Lung (tissue), 12 donors: ENCODE results near the gene TNS4. TPM values are rescaled to one million over a fixed set of nuclear protein-coding genes. Genes with fewer than 3 reads are reported as not detected.

Experiments used
- ATAC-seq: fragments of 200-7000 bp; cut with Tn5 transposase; one replicate; pipeline ENCODE4 v1.9.1; 2020; ENCODE audit warnings: moderate number of reproducible peaks; ENCODE audit not compliant: insufficient read depth, low FRiP score
- DNase-seq, 3 donors: peaks; one replicate each; pipeline ENCODE4 v3.0.0-alpha.2; 2013 to 2017
- H3K27ac ChIP-seq, 2 donors: one replicate each; pipeline ENCODE4 v1.5.1; 2013; ENCODE audit warnings: mild to moderate bottlenecking in 2 of 2, moderate library complexity in 2 of 2, control low read depth in 1 of 2, inconsistent platforms in 1 of 2, low read depth in 1 of 2, low read length in 1 of 2
- H3K27me3 ChIP-seq, 3 donors: one replicate each; pipeline ENCODE4 v1.5.1; 2013; ENCODE audit warnings: low read length in 2 of 3; ENCODE audit not compliant: control insufficient read depth in 3 of 3, insufficient read depth in 3 of 3
- H3K36me3 ChIP-seq, 4 donors: one replicate each; pipeline ENCODE4 v1.5.1; 2013; ENCODE audit warnings: low read length in 4 of 4, mild to moderate bottlenecking in 1 of 4, moderate library complexity in 1 of 4; ENCODE audit not compliant: control insufficient read depth in 4 of 4, insufficient read depth in 4 of 4
- H3K4me1 ChIP-seq, 5 donors: one replicate each; pipeline ENCODE4 v1.5.1; 2013; ENCODE audit warnings: low read length in 5 of 5, mild to moderate bottlenecking in 2 of 5, moderate library complexity in 1 of 5; ENCODE audit not compliant: control insufficient read depth in 5 of 5, insufficient read depth in 5 of 5
- H3K4me3 ChIP-seq: one replicate; pipeline ENCODE4 v1.5.1; 2013; ENCODE audit warnings: mild to moderate bottlenecking, control low read depth, moderate library complexity
- H3K9ac ChIP-seq, 2 donors: one replicate each; pipeline ENCODE4 v1.5.1; 2013; ENCODE audit warnings: low read length in 2 of 2, control low read depth in 1 of 2; ENCODE audit not compliant: insufficient read depth in 1 of 2
- H3K9me3 ChIP-seq, 4 donors: one replicate each; pipeline ENCODE4 v1.5.1; 2013; ENCODE audit warnings: low read length in 3 of 4, mild to moderate bottlenecking in 1 of 4, moderate library complexity in 1 of 4; ENCODE audit not compliant: control insufficient read depth in 4 of 4, insufficient read depth in 3 of 4
- WGBS, 2 donors: extraction: QIAGEN DNeasy Blood & Tissue Kit; methylation state at CpG; one replicate each; pipeline ENCODE4 v1.1.7; 2013; 5-methylcytosine and 5-hydroxymethylcytosine counted together
- polyA plus RNA-seq, 2 donors: library from polyadenylated mRNA; stranded (reverse); fragments of 200-250 nt; gene quantifications; one replicate each; pipeline ENCODE4 v1.2.1, GENCODE V29; 2013
- total RNA-seq, 2 donors: library from RNA; depleted of rRNA in 1 of 2; stranded (reverse); fragments of >200 nt in 1 of 2; gene quantifications; one replicate each; pipeline ENCODE4 v1.2.1, GENCODE V29; 2014 to 2021
- TF ChIP-seq, protein P1 (sequence below): IDR thresholded peaks from 2 replicates; pipeline ENCODE4 v1.5.1; 2012; ENCODE audit warnings: mild to moderate bottlenecking; ENCODE audit errors: control extremely low read depth, extremely low read depth
- donor health status: control.
- donor health status: control.
- donor health status: Bipolar disorder and iron deficiency.
- donor health status: healthy.
- donor health status: DM: yes; HTN: yes; CAD: no.

Gene TNS4
- total and polyA plus RNA-seq, 4 donors, result 0.17 to 6.8 (median 2.2) TPM

GRCh38 chr17:40447148-40447644 is 54.2 kb downstream of the TNS4 start:
- DNase-seq, result no peak
- H3K4me3 ChIP-seq, result peak overlapping the region; percentile 13
- peaks cover 0 to 62% (median 27%) of the 10 kb centered on the region in 5 donors for H3K4me1 ChIP-seq
- 50 to 73% methylated on average over 8 of the region's 8 CpGs for whole genome bisulfite sequencing, 2 donors
- H3K9ac ChIP-seq, result no peak overlapping the region
- ATAC-seq, result no peak
- H3K36me3 ChIP-seq, result peaks cover 0 to 1% (median 0%) of the 10 kb centered on the region in 4 donors
- TF ChIP-seq, protein P1, sequence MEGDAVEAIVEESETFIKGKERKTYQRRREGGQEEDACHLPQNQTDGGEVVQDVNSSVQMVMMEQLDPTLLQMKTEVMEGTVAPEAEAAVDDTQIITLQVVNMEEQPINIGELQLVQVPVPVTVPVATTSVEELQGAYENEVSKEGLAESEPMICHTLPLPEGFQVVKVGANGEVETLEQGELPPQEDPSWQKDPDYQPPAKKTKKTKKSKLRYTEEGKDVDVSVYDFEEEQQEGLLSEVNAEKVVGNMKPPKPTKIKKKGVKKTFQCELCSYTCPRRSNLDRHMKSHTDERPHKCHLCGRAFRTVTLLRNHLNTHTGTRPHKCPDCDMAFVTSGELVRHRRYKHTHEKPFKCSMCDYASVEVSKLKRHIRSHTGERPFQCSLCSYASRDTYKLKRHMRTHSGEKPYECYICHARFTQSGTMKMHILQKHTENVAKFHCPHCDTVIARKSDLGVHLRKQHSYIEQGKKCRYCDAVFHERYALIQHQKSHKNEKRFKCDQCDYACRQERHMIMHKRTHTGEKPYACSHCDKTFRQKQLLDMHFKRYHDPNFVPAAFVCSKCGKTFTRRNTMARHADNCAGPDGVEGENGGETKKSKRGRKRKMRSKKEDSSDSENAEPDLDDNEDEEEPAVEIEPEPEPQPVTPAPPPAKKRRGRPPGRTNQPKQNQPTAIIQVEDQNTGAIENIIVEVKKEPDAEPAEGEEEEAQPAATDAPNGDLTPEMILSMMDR, result no peak
- no peaks in the 10 kb centered on the region for H3K27me3 ChIP-seq
- no peaks in the 10 kb centered on the region for H3K9me3 ChIP-seq
- H3K27ac ChIP-seq, result peak overlapping the region; percentile 7 to 80

DNA sequence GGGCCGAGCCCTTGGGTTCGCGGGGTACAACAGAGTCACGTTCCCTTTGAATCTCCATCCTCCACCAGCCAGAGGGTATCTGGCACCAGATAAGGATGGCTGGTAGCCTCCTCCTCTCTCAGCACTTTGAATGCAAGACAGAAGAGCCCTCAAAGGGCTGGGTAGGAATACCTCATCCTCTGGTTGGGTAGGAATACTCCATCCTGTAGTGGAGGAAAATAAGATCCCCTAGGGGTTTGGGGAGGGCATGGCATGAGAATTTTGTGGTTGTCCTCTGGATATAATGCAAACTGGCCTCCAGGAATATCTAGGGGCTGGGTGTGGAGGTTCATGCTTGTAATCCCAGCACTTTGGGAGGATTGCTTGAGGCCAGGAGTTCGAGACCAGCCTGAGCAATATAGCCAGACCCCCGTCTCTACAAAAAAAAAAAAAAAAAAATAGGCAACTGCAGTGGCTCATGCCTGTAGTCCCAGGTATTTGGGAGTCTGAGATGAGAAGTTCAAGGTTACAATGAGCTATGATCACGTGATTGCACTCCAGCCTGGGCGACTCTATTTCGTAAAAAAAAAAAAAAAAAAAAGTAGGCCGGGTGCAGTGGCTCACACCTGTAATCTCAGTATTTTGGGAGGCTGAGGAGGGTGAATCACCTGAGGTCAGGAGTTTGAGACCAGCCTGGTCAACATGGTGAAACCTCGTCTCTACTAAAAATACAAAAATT is 55.5 kb downstream of the TNS4 start:
- 63 to 73% methylated on average over 11 of the region's 11 CpGs for WGBS, 2 donors
- peak overlapping the region; percentile 67 to 88 for H3K27ac ChIP-seq
- H3K36me3 ChIP-seq, result peaks cover 0 to 1% (median 0%) of the 10 kb centered on the region in 4 donors
- DNase-seq (no peak), ATAC-seq (no peak)
- H3K4me3 ChIP-seq, result peak overlapping the region; percentile 77
- TF ChIP-seq, protein P1, result no peak
- H3K4me1 ChIP-seq, result peaks cover 0 to 53% (median 25%) of the 10 kb centered on the region in 5 donors
- H3K9me3 ChIP-seq, result no peaks in the 10 kb centered on the region
- H3K9ac ChIP-seq, result no peak overlapping the region
- no peaks in the 10 kb centered on the region for H3K27me3 ChIP-seq

DNA sequence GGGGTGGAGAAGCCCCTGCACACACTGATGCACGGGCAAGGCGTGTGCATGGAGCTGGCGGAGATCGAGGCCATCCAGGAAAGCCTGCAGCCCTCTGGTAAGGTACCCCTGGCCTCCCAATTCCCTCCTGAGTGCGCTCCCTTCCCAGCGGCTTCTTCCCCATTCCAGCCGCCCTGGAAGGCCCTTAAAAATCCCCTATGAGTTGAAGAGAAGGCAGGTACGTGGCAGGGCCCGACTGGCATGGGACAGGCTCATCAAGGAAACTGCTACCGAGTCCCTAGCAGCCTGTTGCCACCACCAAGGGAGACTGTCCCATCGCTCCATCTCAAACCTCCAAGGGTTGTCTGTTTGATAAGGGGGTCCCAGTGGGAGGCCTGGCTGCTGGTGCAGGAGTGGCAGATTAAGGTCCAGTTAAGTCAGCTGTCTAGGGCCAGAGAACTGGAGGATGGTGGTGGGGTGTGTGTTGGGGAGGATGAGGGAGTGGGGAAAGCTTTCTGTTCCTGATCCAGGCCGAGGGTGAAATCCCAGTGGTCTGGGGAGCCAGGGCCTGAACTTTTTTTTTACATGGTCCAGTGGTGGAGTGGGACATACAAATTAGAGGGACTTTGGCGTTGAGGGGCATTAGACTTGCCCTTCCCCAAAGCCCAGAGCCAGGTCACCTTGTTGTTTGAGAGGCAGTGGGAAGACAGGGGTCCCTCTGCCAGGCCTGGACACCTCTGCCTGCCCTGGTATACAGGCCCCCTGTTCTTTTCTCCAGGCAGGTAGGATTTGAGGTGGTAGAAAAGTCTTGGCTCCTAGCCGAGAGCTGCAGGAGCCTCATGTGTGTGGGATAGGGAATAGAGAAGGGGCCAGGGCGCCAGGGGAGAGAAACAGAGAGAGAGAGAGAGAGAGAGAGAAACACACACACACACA is 57.2 kb downstream of the TNS4 start:
- ATAC-seq (no peak), DNase-seq (peak in 1 of 3 donors; percentile 39)
- Histone ChIP-seq H3K27ac (peak overlapping the region; percentile 67 to 88), H3K36me3 (peaks cover 0 to 1% (median 0%) of the 10 kb centered on the region in 4 donors), H3K9me3 (no peaks in the 10 kb centered on the region), H3K4me1 (peaks cover 0 to 50% (median 20%) of the 10 kb centered on the region in 5 donors), H3K4me3 (peak overlapping the region; percentile 77), H3K9ac (peak overlapping the region; percentile 38 to 77), H3K27me3 (no peaks in the 10 kb centered on the region)
- 14 to 27% methylated on average over 15 of the region's 15 CpGs for WGBS, 2 donors
- TF ChIP-seq, protein P1, result peak; percentile 2
